ENCODE measurements around the gene MMP14.
"Not testable (repeated sequence)": the region's sequence is repeated elsewhere in the genome, so short reads cannot be mapped to it uniquely, and the experiment has no call there.

GRCh38 chr14:22852178-22852577, 15.8 kb downstream of the MMP14 start:
- TF ChIP-seq CTCF (IDR thresholded peaks at IDR 0.05); POLR2A (IDR thresholded peaks at IDR 0.05); POLR2AphosphoS5 (IDR thresholded peaks at IDR 0.05; ENCODE audit: insufficient read depth in 1 of 2, low read depth in 1 of 2): not testable (repeated sequence)

All from vagina (tissue), 2 donors.